VCaP (cell line): ENCODE measurements around the gene FAM209A.

Experiments
- H3K27ac ChIP-seq: fragments of 450-650 bp; 2 replicates; pipeline ENCODE4 v1.5.1; 2017
- TF ChIP-seq, protein P1 (sequence below): fragments of 450-650 bp; conservative IDR thresholded peaks from 2 replicates; pipeline ENCODE4 v1.5.1; 2017; ENCODE audit warnings: mild to moderate bottlenecking, moderate library complexity

The FAM209A gene

DNA sequence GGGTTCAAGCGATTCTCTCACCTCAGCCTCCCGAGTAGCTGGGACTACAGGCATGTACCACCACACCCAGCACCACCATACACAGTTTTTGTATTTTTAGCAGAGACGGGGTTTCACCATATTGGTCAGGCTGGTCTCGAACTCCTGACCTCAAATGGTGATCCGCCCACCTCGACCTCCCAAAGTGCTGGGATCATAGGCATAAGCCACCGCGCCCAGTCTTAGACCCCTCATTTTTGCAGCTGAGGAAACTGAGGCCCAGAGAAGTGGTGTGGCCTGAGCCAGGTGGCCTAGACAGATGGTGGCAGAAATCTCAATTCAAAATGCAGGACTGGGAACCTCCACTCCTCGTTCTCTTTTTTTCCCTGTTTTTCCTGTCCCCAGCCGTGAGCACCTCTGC, 12.6 kb upstream of the FAM209A start:
- TF ChIP-seq, protein P1, sequence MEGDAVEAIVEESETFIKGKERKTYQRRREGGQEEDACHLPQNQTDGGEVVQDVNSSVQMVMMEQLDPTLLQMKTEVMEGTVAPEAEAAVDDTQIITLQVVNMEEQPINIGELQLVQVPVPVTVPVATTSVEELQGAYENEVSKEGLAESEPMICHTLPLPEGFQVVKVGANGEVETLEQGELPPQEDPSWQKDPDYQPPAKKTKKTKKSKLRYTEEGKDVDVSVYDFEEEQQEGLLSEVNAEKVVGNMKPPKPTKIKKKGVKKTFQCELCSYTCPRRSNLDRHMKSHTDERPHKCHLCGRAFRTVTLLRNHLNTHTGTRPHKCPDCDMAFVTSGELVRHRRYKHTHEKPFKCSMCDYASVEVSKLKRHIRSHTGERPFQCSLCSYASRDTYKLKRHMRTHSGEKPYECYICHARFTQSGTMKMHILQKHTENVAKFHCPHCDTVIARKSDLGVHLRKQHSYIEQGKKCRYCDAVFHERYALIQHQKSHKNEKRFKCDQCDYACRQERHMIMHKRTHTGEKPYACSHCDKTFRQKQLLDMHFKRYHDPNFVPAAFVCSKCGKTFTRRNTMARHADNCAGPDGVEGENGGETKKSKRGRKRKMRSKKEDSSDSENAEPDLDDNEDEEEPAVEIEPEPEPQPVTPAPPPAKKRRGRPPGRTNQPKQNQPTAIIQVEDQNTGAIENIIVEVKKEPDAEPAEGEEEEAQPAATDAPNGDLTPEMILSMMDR = no peak
- H3K27ac ChIP-seq = no peak overlapping the region

DNA sequence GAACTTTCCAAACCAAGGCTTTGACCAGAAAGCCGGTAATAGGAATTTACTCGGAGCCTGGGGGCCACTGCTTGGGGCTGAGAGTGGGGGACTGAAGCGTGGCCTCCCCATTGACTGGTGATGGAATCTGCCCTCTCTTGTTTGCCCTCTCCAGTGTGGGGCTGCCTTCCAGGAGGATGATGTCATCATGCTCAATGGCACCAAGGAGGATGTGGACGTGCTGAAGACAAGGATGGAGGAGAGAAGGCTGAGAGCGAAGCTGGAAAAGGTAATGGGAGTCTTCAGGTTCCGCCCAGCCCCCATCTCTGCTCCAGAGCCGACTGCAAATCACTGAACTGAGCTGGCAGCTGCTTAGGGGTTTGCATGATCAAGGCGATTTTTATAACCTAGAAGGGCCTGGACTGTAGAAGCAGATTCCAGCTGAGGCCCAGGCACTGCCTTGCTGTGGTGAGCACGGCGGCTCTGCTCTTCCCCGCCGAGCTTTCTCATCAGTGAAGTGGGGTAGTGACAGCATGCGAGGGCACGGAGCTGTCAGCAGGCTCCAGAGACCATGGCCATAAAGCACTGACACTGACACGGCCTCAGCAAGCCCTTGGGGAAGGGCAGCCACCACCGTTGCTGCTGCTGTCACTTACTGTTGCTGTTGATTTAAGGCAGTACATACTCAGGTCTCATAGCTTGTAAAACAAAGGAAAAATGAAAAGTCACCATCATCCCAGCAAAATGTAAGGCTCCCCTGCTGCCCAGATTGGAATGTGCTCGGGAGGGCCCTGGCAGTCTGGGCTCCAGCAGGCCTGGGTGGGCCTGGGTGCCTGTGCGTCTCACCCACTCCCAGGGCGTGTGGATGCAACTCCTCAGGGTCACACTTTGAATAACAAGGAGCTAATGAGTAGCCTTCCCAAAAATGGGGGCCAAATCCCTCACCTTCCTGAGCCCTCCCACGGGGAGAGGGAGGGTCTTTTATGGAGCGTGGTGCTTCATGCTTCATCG, 11.1 kb upstream of the FAM209A start:
- TF ChIP-seq, protein P1 = no peak

GRCh38 chr20:56516631-56517030, 7.9 kb upstream of the FAM209A start:
- TF ChIP-seq, protein P1 = no peak
- no peak overlapping the region for H3K27ac ChIP-seq

More for the DNA sequence above, 11.1 kb upstream of the FAM209A start:
- no peak overlapping the region for H3K27ac ChIP-seq

- no peak overlapping the region for H3K27ac ChIP-seq
- TF ChIP-seq, protein P1 = no peak
Observed at GRCh38 chr20:56517211-56517610, 7.3 kb upstream of the FAM209A start.

DNA sequence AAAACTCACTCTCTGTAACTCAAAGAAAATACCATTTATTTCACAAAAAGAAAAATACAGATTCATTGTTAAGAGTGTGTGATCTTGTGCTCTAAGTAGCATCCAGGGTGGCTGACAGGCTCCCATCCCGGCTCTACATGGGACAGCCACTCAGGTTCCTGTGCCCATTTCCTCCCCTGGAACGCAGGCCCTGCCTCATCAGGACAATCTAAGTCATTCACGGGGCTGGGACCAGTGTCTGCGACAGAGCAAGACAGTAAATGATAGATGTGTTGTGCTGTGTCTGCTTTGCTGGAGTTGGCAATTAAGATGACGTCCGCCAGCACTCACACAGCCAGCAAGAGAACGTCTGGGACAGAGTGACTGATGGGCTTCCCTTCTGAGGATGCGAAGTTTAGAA, 6.9 kb upstream of the FAM209A start:
- TF ChIP-seq, protein P1 = no peak
- H3K27ac ChIP-seq = no peak overlapping the region

DNA sequence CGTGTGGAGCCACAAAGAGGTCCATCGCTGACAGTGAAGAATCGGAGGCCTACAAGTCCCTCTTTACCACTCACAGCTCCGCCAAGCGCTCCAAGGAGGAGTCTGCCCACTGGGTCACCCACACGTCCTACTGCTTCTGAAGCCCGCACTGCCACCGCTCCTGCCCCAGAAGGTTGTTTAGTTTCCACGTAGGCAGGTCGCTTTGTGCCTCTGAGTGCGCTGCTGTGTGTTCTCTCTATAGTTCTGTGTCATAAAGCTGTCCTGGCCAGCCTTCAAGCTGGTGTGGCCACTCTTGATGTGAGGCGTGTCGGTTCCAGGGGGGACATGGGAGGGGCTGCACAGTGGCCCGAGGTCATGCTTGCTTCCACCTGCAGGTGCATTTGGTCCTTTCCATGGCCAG, 6.4 kb upstream of the FAM209A start:
- no peak overlapping the region for H3K27ac ChIP-seq
- TF ChIP-seq, protein P1 = no peak

DNA sequence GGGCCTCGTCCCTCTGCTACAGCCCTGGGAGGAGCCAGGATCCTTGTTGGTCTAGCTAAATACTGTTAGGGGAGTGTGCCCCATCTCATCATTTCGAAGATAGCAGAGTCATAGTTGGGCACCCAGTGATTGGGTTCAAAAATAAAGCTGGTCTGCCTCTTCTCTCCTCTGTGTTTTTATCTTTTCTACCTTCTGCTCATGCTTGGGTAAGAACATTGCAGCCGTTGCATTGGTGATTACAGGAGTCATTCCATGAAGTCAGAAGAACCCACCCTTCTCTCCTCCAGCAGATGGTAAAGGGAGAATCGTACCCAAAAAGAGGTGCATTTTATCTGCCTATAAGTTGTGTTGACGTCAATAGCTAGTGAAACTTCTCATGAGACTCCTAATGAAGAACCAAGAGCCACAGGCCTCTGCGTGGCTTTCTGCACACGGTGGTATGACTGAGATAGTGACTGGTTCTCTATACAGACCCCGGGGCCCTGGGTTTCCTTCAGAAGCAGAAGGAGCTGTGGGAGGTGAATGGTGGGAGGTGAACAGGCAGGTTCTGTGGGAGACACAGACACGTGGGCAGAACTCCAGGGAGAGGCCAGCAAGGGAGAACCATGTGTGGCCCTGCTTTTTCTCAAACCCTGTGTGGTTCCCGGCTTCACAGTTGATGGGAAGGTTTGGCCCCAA, 5.7 kb upstream of the FAM209A start:
- TF ChIP-seq, protein P1 = no peak
- no peak overlapping the region for H3K27ac ChIP-seq
